NCI-H446 (cell line): Measurements from ENCODE around the gene GNPAT.
A peak's percentile ranks its signal among the peaks of the same experiment; 100 is the strongest.

Experiments used
- DNase-seq, 2 experiments: peaks; one replicate each; lab custom pipeline; 2025; lab: John Stamatoyannopoulos, UW

GNPAT gene

GRCh38 chr1:231242516-231243198 lies 1.6 kb downstream of the GNPAT start:
- DNase-seq: no peak

DNA sequence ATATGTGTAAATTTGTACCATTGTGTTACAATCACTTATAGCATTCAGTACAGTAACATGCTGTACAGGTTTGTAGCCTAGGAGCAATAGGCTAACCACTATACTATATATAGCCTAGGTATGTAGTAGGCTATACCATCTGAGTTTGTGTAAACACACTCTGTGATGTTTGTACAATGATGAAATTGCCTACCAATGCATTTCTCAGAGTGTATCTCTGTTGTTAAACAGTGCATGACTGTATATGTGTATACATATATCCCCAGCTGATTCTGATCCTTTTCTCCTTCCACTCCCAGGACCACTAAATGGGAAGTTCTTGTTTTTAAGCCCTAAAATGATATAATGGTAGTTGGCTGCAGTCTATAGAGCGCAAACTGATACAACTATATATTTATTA lies 7.8 kb downstream of the GNPAT start:
- DNase-seq: no peak

- no peak for DNase-seq
Observed at GRCh38 chr1:231252336-231252735, 11.3 kb downstream of the GNPAT start.

GRCh38 chr1:231260351-231260750 lies 19.3 kb downstream of the GNPAT start:
- DNase-seq: no peak

- no peak for DNase-seq
Observed at GRCh38 chr1:231264642-231265041, 23.6 kb downstream of the GNPAT start.

- DNase-seq: no peak
Observed at GRCh38 chr1:231265379-231265778, 24.4 kb downstream of the GNPAT start.

- DNase-seq: no peak
Observed at GRCh38 chr1:231266811-231267322, 25.9 kb downstream of the GNPAT start.

DNA sequence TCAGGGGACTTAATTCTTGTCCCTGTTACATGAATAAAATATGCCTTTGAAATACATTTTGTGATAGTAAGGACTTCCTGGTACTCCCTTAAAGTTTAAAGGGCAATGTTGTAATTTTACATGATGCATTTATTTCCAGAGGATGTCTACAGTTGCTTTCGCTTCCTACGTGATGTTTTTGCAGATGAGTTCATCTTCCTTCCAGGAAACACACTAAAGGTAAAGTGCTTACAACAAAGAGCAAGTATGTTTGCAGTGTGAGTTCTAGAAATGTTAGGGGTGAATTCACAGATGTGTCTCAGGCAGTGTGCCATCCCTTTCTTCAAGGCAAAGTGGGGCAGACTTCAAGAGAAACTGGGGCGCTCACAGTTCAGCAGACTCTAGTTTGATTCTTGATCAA lies 31.2 kb downstream of the GNPAT start:
- DNase-seq: no peak

- DNase-seq: no peak
Observed at GRCh38 chr1:231272880-231273279, 31.9 kb downstream of the GNPAT start.

DNA sequence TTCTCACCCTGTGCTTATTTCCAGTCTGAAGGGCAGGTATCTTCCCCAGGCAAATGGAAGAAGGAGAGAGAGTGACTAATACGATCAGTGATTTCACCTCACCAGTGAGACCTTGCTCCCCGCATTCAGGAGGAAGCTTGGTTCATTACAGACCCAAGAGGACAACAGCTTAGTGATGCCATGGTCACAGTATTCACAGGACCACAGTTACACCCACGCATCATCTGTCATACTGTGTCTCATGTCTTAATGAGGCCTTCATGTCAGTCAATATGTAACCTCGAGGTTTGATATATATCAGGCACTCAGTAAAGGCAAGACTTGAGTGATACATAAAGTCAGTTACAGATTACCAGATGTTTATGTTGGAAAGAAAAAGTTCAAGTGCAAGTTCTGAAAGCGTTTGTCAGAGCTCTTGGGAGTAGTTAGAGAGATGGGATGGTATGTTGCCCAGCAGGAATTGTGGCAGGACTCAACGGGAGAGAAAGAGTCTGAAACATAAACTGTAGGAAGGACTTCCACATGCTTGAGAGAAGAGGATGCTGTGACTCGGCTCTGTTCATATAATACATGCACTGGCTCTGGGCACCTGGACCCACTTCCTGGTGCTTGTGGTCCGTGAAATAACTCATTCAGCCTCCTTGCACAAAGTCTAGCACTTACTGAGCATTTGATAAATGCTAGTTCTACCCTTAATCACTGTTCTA lies 33.3 kb downstream of the GNPAT start:
- no peak for DNase-seq

GRCh38 chr1:231278100-231278790 lies 37.2 kb downstream of the GNPAT start:
- DNase-seq: no peak

DNA sequence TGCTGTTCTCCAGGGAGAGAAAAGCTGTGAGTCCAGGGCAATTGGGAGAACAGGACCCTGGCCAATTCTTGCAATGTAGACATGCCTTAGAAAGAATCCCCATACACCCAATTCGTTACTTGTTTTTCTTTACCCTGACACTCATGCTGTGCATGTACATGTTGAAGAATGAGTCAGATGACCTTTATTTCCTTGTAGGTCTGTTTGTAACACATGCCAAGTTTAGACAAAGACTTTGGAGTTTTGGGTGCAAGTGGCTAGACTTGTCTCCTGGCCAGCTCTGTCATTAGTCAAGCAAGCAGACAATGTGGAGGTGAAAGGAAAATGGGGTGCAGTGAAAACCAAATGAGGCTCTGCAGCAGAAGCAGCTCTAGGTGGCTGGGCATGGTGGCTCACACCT lies 38.1 kb downstream of the GNPAT start:
- no peak for DNase-seq

DNA sequence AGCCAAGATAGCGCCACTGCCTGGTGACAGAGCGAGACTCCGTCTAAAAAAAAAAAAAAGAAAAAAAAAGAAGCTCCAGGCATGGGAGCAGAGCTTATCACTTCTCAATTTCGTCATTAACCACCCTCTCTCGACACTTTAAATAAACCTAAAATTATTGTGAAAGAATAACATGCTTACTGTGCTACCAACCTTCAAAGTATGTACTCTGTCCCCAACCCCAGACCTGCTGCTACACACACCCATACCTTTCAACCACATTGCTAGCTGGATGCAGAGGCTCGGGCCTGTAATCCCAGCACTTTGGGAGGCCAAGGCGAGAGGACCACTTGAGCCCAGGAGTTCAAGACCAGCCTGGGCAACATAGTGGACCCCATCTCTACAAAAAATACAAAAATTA lies 38.7 kb downstream of the GNPAT start:
- no peak for DNase-seq

DNA sequence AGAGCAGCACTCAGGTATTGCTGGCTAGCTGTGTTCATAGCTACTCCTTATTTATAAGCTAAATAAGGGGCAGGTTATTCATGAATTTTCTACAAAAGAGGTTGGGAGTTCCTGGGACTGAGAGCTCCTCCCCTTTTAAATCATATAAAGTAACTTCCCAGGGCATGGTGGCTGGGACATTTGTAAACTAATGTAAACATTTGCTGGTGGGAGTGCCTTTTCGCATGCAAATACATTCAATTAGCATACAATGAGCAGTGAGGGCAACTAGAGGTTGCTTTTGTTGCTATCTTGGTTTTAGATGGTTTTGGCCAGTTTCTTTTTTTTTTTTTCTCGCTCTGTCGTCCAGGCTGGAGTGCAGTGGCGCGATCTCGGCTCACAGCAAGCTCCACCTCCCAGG lies 43.4 kb downstream of the GNPAT start:
- no peak for DNase-seq

DNA sequence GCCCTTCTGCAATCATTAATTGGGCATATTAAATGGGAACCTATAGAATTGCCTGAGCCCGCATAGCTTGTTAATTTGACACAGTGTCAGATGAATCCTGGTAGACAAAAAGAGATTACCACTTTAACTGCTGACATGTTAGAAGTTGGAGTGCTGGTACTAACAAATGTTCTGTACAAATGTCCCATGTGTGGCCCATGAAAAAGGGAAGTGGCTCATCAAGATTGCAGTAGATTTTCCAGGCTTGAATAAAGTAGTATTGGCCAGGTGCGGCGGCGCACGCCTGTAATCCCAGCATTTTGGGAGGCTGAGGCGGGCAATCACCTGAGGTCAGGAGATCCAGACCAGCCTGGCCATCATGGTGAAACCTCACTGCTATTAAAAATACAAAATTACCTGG lies 45.6 kb downstream of the GNPAT start:
- no peak for DNase-seq

- DNase-seq: no peak
Observed at GRCh38 chr1:231295938-231296337, 54.9 kb downstream of the GNPAT start.

DNA sequence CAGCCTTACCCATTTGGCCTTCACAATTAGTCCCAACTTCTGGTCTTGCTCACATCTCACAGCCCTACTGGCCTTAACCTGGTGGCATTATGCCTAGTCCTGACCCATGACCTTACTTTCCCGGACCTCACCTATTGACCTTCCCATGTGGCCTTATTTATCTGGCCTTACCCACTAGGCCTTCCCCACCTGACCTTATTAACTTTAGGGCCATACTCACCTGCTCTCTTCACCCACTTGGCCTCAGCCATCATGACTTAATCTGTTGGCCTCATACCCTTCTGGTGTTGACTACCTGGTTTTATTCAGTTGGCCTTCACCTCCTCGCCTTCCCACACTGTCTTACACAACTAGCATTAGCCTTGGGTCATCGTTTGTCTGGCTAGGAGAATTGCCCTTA lies 61.0 kb downstream of the GNPAT start:
- no peak for DNase-seq

DNA sequence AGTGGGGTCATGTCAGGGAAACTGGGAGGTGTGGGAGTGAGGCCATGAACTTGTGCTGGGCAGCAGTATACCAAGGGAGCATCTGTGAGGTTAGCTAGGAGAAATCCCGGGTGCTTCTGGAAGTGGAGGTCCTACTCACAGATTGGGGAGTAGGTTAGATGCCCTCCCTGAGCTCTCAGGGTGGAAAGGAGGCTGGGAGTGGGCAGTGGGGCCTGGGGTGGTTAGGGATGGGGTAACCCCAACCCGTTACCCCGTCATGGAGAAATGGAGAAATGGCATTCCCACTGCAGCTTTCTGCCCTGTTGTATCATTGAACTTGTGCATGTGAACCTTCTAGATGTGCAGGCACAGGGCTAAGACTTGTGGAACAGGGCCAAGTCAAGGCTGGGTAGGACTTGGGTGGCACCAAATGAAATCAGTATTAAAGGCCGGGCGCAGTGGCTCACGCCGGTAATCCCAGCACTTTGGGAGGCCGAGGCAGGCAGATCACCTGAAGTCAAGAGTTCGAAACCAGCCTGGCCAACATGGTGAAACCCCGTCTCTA lies 69.5 kb downstream of the GNPAT start:
- DNase-seq: no peak

GRCh38 chr1:231311720-231312431 lies 70.9 kb downstream of the GNPAT start:
- DNase-seq: no peak

DNA sequence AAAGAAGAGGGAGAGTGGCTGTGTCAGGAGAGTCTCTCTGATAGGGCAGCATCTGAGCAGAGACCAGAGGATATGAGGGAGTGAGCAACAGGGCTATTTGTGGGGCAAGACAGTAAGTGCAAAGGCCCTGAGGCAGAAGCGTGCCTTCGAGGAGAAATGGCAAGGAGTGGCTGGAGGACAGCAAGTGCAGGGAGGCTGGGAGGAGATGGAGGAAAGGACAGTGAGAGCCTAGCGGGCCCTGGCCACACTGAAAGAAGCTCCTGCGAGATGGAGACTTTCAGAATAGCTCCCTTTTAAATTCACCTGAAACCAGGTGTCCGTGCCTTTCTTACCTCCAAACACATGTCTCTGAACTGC lies 71.4 kb downstream of the GNPAT start:
- no peak for DNase-seq

DNA sequence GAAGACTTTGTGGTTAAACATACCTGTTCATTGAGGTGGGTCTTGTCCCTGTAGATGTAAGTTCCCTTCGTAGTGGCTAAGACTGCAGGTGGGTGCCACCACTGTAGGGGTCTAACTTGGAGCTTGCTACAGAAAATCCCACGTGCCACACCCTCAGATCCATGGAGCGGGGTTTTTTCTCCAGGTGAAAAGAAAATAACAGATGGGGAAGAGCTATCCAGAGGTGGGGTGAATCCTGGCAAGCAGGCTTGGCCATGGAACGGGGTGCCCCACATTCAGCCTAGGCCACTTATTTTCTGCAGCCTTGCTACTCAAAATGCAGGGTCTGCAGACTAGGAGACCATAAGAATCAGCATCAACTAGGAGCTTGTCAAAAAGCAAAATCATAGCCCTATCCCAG lies 72.6 kb downstream of the GNPAT start:
- no peak for DNase-seq

DNA sequence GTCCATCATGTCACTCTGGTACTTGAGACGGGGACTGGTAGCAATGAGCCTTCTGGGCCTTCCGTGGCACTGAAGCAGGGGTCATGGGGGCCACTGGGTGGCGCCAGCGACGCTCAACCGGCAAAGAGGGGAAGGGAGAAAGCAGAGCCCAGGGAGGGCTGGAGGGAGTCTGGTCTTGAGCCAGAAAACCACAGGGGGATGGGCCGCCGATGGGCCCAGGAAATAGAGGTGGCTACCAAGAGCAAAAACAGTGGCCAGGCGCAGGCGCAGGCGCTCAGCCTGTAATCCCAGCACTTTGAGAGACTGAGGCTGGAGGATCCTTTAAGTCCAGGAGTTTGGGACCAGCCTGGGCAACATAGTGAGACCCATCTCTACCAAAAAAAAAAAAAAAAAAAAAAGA lies 74.9 kb downstream of the GNPAT start:
- peak; percentile 4 to 41 for DNase-seq
